Spinal cord (tissue), 10 donors: Measurements from ENCODE around the gene GNG7. TPM values are rescaled to one million over a fixed set of nuclear protein-coding genes. Genes with fewer than 3 reads are reported as not detected.
A peak's percentile ranks its signal among the peaks of the same experiment; 100 is the strongest.
"Not testable (repeated sequence)": the region's sequence is repeated elsewhere in the genome, so short reads cannot be mapped to it uniquely, and the experiment has no call there.

Experiments
- DNase-seq, 6 donors: peaks; one replicate each; pipeline versions ENCODE4 v3.0.0 to v3.0.0-alpha.2; 2013 to 2015; ENCODE audit warnings: low spot score in 6 of 6, low read depth in 4 of 6
- H3K27ac ChIP-seq: one replicate; pipeline ENCODE4 v1.5.1; 2013; ENCODE audit warnings: low read depth, low read length, control low read depth
- H3K27me3 ChIP-seq: one replicate; pipeline ENCODE4 v1.6.1; 2013; ENCODE audit warnings: low read length; ENCODE audit not compliant: control insufficient read depth, insufficient read depth
- H3K36me3 ChIP-seq: one replicate; pipeline ENCODE4 v1.6.1; 2013; ENCODE audit warnings: low read length; ENCODE audit not compliant: control insufficient read depth, insufficient read depth
- H3K4me1 ChIP-seq: one replicate; pipeline ENCODE4 v1.6.1; 2013; ENCODE audit warnings: low read length; ENCODE audit not compliant: control insufficient read depth, insufficient read depth
- H3K4me3 ChIP-seq: one replicate; pipeline ENCODE4 v1.5.1; 2013; ENCODE audit warnings: low read depth, low read length, control low read depth
- H3K9me3 ChIP-seq: one replicate; pipeline ENCODE4 v1.6.1; 2013; ENCODE audit warnings: low read length; ENCODE audit not compliant: control insufficient read depth, insufficient read depth
- WGBS: methylation state at CpG from one replicate; pipeline ENCODE4 v1.1.5; 2013; ENCODE audit warnings: missing lambda C conversion rate; ENCODE audit not compliant: insufficient coverage; 5-methylcytosine and 5-hydroxymethylcytosine counted together
- polyA plus RNA-seq, 2 donors: library from polyadenylated mRNA; unstranded; fragments of 120-200 nt; gene quantifications; one replicate each; pipeline ENCODE4 v1.2.1, GENCODE V29; 2013; ENCODE audit not compliant: insufficient read length in 2 of 2
- total RNA-seq, 2 donors: library from RNA; depleted of rRNA in 1 of 2; stranded (reverse); fragments of 120-200 nt in 1 of 2; fragments of >200 nt in 1 of 2; gene quantifications; one replicate each; pipeline versions ENCODE4 v1.2.3 to v1.2.4, GENCODE V29; 2013 to 2014
- donor health status: healthy.

The GNG7 gene
- total and polyA plus RNA-seq, 4 donors, result 6.2 to 60.4 (median 30.2) TPM

DNA sequence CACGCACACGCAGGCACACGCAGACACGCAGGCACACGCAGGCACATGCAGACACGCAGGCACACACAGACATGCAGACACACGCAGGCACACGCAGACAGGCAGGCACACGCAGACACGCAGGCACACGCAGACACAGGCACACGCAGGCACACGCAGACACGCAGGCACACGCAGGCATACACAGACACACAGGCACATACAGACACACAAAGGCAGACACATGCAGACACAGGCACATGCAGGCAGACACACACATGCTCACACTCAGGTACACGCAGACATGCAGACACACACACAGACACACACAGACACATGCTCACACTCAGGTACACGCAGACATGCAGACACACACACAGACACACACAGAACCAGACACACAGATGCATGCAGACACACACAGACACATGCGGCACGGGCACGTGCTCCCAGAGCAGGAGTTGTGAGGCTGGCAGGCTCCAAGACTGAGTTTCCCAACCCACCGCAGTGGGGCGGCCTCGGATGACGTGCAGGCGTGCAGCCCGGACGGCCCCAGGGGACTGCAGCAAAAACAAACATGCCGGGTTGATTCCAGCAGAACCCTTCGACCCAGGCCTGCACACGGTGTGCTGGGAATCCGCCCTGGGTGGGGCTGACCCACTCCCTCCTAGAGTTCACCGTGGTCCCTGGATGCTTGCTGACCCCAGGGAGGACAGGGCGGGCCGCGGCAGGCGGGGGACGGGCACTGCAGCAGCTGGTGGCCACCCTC, 126.6 kb downstream of the GNG7 start:
- Histone ChIP-seq H3K27me3 (peaks cover 2% of the 10 kb centered on the region), H3K36me3 (no peaks in the 10 kb centered on the region), H3K27ac (no peak overlapping the region), H3K4me3 (no peak overlapping the region), H3K9me3 (no peaks in the 10 kb centered on the region), H3K4me1 (peaks cover 24% of the 10 kb centered on the region)
- WGBS, result 82% methylated on average over 32 of the region's 37 CpGs
- DNase-seq, result peak in 1 of 6 donors; percentile 50

DNA sequence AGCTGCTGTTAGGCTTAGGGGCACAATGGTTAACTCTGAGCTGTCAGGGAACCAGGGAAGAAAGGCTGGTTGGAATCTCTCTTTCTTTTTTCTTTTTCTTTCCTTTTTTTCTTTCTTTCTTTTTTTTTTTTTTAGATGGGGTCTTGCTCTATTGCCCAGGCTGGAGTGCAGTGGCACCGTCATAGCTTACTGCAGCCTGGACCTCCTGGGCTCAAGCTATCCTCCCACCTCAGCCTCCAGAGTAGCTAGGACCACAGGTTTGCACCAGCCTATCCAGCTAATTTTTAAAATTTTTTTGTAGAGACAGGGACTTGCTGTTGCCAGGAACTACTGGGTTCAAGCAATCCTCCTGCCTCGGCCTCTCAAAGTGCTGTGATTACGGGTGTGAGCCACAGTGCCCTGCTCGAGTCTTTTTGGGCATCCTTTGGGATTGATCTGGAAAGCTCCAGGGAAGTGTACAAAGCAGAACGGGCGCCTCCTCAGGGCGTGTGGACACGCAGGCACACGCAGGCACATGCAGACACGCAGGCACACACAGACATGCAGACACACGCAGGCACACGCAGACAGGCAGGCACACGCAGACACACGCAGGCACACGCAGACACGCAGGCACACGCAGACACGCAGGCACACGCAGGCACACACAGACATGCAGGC, 127.4 kb downstream of the GNG7 start:
- Histone ChIP-seq H3K27ac (no peak overlapping the region), H3K4me1 (peaks cover 24% of the 10 kb centered on the region), H3K9me3 (no peaks in the 10 kb centered on the region), H3K4me3 (no peak overlapping the region), H3K27me3 (peaks cover 2% of the 10 kb centered on the region), H3K36me3 (no peaks in the 10 kb centered on the region)
- no peak for DNase-seq
- WGBS, result 94% methylated on average over 18 of the region's 19 CpGs

DNA sequence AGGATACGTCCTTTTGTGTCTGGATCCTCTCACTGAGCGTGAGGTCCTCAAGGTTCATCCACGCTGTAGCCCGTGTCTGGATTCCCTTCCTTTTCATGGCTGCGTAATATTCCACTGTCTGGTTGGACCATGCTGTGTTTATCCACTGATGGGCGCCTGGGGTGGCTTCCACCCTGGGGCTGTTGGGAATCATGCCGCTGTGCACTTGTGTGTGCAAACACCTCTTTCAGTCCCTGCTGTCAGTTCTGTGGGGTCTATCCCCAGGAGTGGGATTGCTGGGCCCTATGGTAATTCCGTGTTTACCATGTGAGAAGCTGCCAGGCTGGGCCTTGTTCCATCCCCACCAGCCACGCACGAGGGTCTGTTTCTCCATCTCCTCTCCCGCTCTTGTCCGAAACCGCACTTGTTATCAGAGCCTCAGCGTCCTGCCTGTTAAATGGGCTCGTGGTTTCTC, 128.0 kb downstream of the GNG7 start:
- 97% methylated on average over 15 of the region's 15 CpGs for WGBS
- no peak for DNase-seq
- Histone ChIP-seq H3K27ac (no peak overlapping the region), H3K9me3 (no peaks in the 10 kb centered on the region), H3K27me3 (peaks cover 2% of the 10 kb centered on the region), H3K4me3 (no peak overlapping the region), H3K36me3 (no peaks in the 10 kb centered on the region), H3K4me1 (peaks cover 19% of the 10 kb centered on the region)

DNA sequence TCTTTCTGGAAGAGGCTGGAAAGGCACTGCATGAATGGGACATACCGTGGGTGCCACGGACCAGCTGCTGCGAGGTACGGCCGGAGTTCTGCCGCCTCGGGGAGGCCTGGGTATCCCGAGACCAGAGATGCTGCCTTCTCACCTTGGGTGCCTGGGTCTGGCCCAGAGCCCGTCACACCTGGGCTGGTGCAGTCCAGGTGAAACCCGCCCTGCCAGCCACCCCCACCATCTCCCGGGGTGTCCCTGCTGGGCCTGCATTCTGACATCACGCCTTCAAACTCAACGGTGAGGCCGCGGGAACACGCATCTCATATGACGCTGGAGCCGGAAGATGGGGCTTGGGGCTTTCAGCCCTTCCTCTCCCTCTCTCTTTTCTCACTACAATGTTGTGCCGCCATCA, 128.6 kb downstream of the GNG7 start:
- DNase-seq, result no peak
- Histone ChIP-seq H3K9me3 (no peaks in the 10 kb centered on the region), H3K27me3 (no peaks in the 10 kb centered on the region), H3K27ac (no peak overlapping the region), H3K4me3 (no peak overlapping the region), H3K4me1 (peaks cover 13% of the 10 kb centered on the region), H3K36me3 (no peaks in the 10 kb centered on the region)
- 93% methylated on average over 19 of the region's 19 CpGs for WGBS

DNA sequence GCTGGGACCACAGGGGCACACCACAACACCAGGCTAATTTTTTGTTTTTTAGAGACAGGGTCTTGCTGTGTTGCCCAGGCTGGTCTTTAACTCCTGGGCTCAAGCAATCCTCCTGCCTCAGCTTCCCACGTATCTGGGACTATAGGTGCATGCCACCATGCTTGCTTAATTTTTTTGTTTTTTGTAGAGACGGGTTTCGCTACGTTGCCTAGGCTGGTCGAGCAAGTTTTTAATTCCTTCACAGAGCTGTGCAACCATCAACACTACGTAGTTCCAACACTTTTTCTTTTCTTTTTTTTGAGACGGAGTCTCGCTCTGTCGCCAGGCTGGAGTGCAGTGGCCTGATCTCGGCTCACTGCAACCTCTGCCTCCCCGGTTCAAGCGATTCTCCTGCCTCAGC, 130.3 kb downstream of the GNG7 start:
- H3K27me3 ChIP-seq, H3K4me3 ChIP-seq, H3K4me1 ChIP-seq, H3K27ac ChIP-seq, H3K36me3 ChIP-seq, DNase-seq, H3K9me3 ChIP-seq: not testable (repeated sequence)
- WGBS, result 94% methylated on average over 12 of the region's 12 CpGs

DNA sequence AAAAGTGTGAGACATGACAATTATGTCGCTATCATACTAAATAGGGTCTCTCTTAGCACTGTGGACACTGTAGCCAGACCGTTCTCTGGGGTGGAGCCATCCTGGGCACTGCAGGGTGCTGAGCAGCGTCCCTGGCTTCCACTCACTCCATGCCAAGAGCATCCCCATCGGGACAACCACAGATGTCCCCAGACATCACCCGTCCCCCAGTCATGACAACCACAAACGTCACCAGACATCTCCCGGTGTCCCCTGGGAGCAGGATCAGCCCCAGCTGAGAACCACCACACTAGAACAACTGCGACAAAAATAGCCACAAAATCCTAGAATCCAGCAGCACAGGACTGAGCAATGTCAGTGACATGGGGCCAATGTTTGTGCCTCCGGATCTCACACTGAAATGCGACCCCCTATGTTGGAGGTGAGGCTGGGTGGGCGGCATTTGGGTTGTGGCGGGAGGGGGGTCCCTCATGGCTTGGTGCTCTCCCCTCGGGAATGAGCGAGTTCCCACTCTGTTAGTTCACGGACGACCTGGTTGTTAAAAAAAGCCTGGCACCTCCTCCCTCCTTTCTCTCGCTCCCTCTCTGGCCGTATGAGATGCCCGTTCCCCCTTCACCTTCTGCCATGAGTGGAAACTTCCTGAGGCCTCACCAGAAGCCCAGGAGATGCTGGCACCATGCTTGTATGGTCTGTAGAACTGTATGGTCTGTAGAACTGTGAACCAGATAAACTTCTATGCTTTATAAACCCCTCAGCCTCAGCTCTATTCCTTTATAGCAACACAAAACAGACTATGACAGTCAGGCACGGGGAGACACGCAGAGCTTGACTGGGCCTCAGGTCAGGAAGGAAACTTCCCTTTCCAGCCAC, 132.7 kb downstream of the GNG7 start:
- H3K4me1 ChIP-seq, result no peaks in the 10 kb centered on the region
- DNase-seq, result no peak
- 81% methylated on average over 17 of the region's 21 CpGs for WGBS
- H3K27ac ChIP-seq, result no peak overlapping the region
- no peaks in the 10 kb centered on the region for H3K27me3 ChIP-seq
- H3K4me3 ChIP-seq, result no peak overlapping the region
- H3K9me3 ChIP-seq, result no peaks in the 10 kb centered on the region
- no peaks in the 10 kb centered on the region for H3K36me3 ChIP-seq

DNA sequence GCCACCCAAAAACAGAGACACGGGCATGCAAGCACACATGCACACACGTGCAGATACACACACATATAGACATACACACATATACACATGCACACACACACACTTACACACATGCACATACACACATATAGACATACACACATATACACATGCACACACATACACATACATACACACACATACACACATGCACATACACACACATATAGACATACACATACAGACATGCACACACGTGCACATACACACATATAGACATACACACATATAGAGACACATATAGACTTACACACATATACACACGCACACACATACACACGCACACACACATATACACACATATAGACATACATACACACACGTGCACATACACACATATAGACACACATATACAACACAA, 134.5 kb downstream of the GNG7 start:
- no peak overlapping the region for H3K4me3 ChIP-seq
- H3K36me3 ChIP-seq, result no peaks in the 10 kb centered on the region
- no peaks in the 10 kb centered on the region for H3K9me3 ChIP-seq
- no peaks in the 10 kb centered on the region for H3K27me3 ChIP-seq
- DNase-seq, result no peak
- WGBS, result 94% methylated on average over 6 of the region's 6 CpGs
- H3K27ac ChIP-seq, result no peak overlapping the region
- no peaks in the 10 kb centered on the region for H3K4me1 ChIP-seq

DNA sequence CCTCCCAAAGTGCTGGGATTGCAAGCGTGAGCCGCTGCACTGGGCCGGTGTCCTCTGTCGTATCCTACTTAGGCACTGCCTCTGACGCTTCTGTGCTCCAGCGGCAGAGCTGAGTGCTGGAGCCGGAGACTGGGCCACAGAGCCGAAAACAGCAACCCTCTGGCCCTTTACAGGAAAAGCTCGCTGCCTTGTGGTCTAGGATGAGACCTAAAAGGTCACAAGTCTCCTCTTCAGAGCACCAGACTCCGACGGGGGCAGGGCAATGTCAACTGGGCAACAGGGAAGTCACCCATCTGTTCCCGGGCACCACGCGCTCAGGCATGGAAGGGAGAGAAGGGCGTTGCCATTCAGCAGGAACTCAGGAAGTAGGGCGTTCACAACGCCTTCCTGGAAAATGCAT, 134.9 kb downstream of the GNG7 start:
- DNase-seq, result no peak
- H3K9me3 ChIP-seq, result no peaks in the 10 kb centered on the region
- H3K36me3 ChIP-seq, result no peaks in the 10 kb centered on the region
- H3K27ac ChIP-seq, result no peak overlapping the region
- H3K4me3 ChIP-seq, result no peak overlapping the region
- H3K27me3 ChIP-seq, result no peaks in the 10 kb centered on the region
- no peaks in the 10 kb centered on the region for H3K4me1 ChIP-seq
- WGBS, result 90% methylated on average over 17 of the region's 17 CpGs

DNA sequence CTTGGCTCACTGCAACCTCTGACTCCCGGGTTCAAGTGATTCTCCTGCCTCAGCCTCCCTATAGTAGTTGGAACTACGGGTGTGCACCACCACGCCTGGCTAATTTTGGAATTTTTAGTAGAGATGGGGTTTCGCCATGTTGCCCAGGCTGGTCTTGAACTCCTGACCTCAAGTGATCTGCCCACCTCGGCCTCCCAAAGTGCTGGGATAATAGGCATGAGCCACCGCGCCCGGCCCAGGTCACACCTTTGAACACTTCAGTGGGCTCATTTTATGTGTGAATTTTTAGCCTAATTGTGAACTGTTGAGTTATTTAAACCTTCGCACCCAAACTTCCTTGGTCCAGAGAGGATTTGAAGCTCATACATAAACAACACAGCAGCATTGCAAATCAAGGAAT, 138.9 kb downstream of the GNG7 start:
- H3K36me3 ChIP-seq, H3K4me3 ChIP-seq, DNase-seq, H3K27me3 ChIP-seq, H3K4me1 ChIP-seq, H3K9me3 ChIP-seq, H3K27ac ChIP-seq: not testable (repeated sequence)
- WGBS, result 92% methylated on average over 2 of the region's 9 CpGs
